ENCODE data around the gene SLC23A3.

The SLC23A3 gene

GRCh38 chr2:219118504-219118903, 51.3 kb downstream of the SLC23A3 start:
- no peak overlapping the region for H3K4me3 ChIP-seq (ENCODE audit: low read depth, low read length, poor library complexity, severe bottlenecking)
- H4K20me1 ChIP-seq (ENCODE audit: insufficient read depth, low read length) = no peaks in the 10 kb centered on the region
- no peaks in the 10 kb centered on the region for H3K9me3 ChIP-seq (ENCODE audit: low read length)
- H3K9ac ChIP-seq (ENCODE audit: low read length) = no peak overlapping the region
- H3K36me3 ChIP-seq (ENCODE audit: insufficient read depth, low read length) = no peaks in the 10 kb centered on the region
- H2AFZ ChIP-seq (ENCODE audit: low read length) = no peak overlapping the region
- no peak overlapping the region for H3K27ac ChIP-seq (ENCODE audit: low read depth, low read length, poor library complexity, severe bottlenecking)
- no peaks in the 10 kb centered on the region for H3K27me3 ChIP-seq (ENCODE audit: insufficient read depth, low read length)
- no peaks in the 10 kb centered on the region for H3K9me2 ChIP-seq (ENCODE audit: low read depth, low read length)
- H3K4me1 ChIP-seq (ENCODE audit: insufficient read depth, low read length, severe bottlenecking) = no peaks in the 10 kb centered on the region
- H3K4me2 ChIP-seq (ENCODE audit: low read length) = no peak overlapping the region
- no peaks in the 10 kb centered on the region for H3F3A ChIP-seq (ENCODE audit: insufficient read depth, low read length)
- TF ChIP-seq, protein P1, sequence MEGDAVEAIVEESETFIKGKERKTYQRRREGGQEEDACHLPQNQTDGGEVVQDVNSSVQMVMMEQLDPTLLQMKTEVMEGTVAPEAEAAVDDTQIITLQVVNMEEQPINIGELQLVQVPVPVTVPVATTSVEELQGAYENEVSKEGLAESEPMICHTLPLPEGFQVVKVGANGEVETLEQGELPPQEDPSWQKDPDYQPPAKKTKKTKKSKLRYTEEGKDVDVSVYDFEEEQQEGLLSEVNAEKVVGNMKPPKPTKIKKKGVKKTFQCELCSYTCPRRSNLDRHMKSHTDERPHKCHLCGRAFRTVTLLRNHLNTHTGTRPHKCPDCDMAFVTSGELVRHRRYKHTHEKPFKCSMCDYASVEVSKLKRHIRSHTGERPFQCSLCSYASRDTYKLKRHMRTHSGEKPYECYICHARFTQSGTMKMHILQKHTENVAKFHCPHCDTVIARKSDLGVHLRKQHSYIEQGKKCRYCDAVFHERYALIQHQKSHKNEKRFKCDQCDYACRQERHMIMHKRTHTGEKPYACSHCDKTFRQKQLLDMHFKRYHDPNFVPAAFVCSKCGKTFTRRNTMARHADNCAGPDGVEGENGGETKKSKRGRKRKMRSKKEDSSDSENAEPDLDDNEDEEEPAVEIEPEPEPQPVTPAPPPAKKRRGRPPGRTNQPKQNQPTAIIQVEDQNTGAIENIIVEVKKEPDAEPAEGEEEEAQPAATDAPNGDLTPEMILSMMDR (IDR thresholded peaks at IDR 0.05; ENCODE audit: low read length) = no peak
- no peak for TF ChIP-seq EZH2 (IDR thresholded peaks at IDR 0.05; ENCODE audit: borderline replicate concordance, low read length)
- H3K79me2 ChIP-seq (ENCODE audit: insufficient read depth, low read length) = no peaks in the 10 kb centered on the region

DNA sequence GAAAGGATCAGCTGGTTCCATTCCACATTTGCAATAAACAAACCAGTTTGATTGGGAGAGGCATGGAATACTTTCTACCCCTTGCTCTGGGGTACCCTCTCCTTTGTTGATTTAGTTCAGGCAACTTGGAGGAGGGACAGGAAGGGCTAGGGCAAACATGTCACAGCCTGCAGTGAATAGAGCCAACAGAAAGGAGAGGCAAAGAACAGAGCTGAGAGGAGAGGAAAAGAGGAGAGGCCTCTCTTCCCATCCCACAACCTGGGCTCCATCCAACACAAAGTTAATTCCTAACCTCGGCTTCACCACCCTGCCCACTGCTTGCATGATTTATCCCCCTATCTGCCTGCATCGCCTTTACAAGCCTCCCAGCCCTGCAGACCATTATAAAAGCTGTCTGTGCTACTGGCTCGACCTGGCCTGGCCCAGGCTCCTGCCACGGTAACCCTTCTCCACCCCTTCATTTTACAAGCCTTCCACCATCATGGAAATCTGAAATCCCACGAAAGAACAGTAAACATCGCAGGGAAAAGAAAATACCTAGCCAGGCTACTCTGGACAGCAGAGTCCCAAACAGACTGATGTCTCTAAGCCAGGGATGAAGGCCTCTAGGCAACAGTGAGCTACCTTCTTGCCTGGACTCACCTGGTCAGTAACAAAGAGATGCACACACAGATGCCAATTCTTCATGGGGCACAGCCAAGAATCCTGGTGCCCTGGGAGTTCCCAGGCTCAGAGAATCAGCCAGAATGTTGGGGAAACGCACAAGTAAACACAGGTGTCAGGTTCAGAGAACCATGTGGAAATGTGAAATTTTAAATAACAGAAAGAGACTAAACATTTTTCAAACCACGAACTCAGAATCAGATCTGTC, 52.8 kb downstream of the SLC23A3 start:
- no peaks in the 10 kb centered on the region for H3K9me2 ChIP-seq (ENCODE audit: low read depth, low read length)
- no peaks in the 10 kb centered on the region for H3K27me3 ChIP-seq (ENCODE audit: insufficient read depth, low read length)
- no peak overlapping the region for H2AFZ ChIP-seq (ENCODE audit: low read length)
- no peaks in the 10 kb centered on the region for H3K9me3 ChIP-seq (ENCODE audit: low read length)
- no peaks in the 10 kb centered on the region for H3K79me2 ChIP-seq (ENCODE audit: insufficient read depth, low read length)
- H4K20me1 ChIP-seq (ENCODE audit: insufficient read depth, low read length) = no peaks in the 10 kb centered on the region
- no peaks in the 10 kb centered on the region for H3K36me3 ChIP-seq (ENCODE audit: insufficient read depth, low read length)
- no peak overlapping the region for H3K9ac ChIP-seq (ENCODE audit: low read length)
- H3K4me2 ChIP-seq (ENCODE audit: low read length) = no peak overlapping the region
- H3K4me3 ChIP-seq (ENCODE audit: low read depth, low read length, poor library complexity, severe bottlenecking) = no peak overlapping the region
- no peak overlapping the region for H3K27ac ChIP-seq (ENCODE audit: low read depth, low read length, poor library complexity, severe bottlenecking)
- H3K4me1 ChIP-seq (ENCODE audit: insufficient read depth, low read length, severe bottlenecking) = no peaks in the 10 kb centered on the region
- H3F3A ChIP-seq (ENCODE audit: insufficient read depth, low read length) = no peaks in the 10 kb centered on the region
- no peak for TF ChIP-seq EZH2 (IDR thresholded peaks at IDR 0.05; ENCODE audit: borderline replicate concordance, low read length)
- TF ChIP-seq, protein P1 (IDR thresholded peaks at IDR 0.05; ENCODE audit: low read length) = no peak

GRCh38 chr2:219112651-219113338, 57.0 kb downstream of the SLC23A3 start:
- no peak overlapping the region for H3K4me3 ChIP-seq (ENCODE audit: low read depth, low read length, poor library complexity, severe bottlenecking)

More at GRCh38 chr2:219112651-219113338, 57.0 kb downstream of the SLC23A3 start:
- H3K4me2 ChIP-seq (ENCODE audit: low read length) = no peak overlapping the region
- no peaks in the 10 kb centered on the region for H3K36me3 ChIP-seq (ENCODE audit: insufficient read depth, low read length)
- no peaks in the 10 kb centered on the region for H3F3A ChIP-seq (ENCODE audit: insufficient read depth, low read length)
- no peaks in the 10 kb centered on the region for H3K79me2 ChIP-seq (ENCODE audit: insufficient read depth, low read length)
- H3K27ac ChIP-seq (ENCODE audit: low read depth, low read length, poor library complexity, severe bottlenecking) = no peak overlapping the region
- H3K4me1 ChIP-seq (ENCODE audit: insufficient read depth, low read length, severe bottlenecking) = no peaks in the 10 kb centered on the region
- H3K27me3 ChIP-seq (ENCODE audit: insufficient read depth, low read length) = no peaks in the 10 kb centered on the region
- H3K9me3 ChIP-seq (ENCODE audit: low read length) = no peaks in the 10 kb centered on the region
- H4K20me1 ChIP-seq (ENCODE audit: insufficient read depth, low read length) = no peaks in the 10 kb centered on the region
- no peaks in the 10 kb centered on the region for H3K9me2 ChIP-seq (ENCODE audit: low read depth, low read length)
- H2AFZ ChIP-seq (ENCODE audit: low read length) = no peak overlapping the region
- no peak overlapping the region for H3K9ac ChIP-seq (ENCODE audit: low read length)
- no peak for TF ChIP-seq EZH2 (IDR thresholded peaks at IDR 0.05; ENCODE audit: borderline replicate concordance, low read length)
- TF ChIP-seq, protein P1 (IDR thresholded peaks at IDR 0.05; ENCODE audit: low read length) = no peak
